ENCODE results near the gene RTN4RL1. TPM values are rescaled to one million over a fixed set of nuclear protein-coding genes. Genes with fewer than 3 reads are reported as not detected.

RTN4RL1 gene
- total and polyA plus RNA-seq, 2 of the 13 experiments (the other 11 are each of a cell fraction or from before 2014, with no cell fraction given) = 0.01 TPM; not detected in 1

- TF ChIP-seq ZGPAT (CRISPR knock-in tag; IDR thresholded peaks at IDR 0.05) = peak; percentile 28; the same call in 1 of the 2 replicates
- TF ChIP-seq ZZZ3 (CRISPR knock-in tag; IDR thresholded peaks at IDR 0.05; ENCODE audit: borderline replicate concordance) = no peak
- TF ChIP-seq HDAC2 (CRISPR knock-in tag; IDR thresholded peaks at IDR 0.05) = peak; percentile 38; the same call in 1 of the 2 replicates
- TF ChIP-seq EZH2 (conservative IDR thresholded peaks at IDR 0.05; ENCODE audit: low read depth, low read length) = peak; percentile 39; the same call in 1 of the 2 replicates
- no peak for TF ChIP-seq ZNF160 (CRISPR knock-in tag; IDR thresholded peaks at IDR 0.05)
- 0 out of 2 replicates have a peak, but pooled peaks have one; percentile 59 for TF ChIP-seq TOPORS (CRISPR knock-in tag; IDR thresholded peaks at IDR 0.05)
- TF ChIP-seq DNMT3B (CRISPR knock-in tag; conservative IDR thresholded peaks at IDR 0.05) = no peak
- TF ChIP-seq ZFP36 (IDR thresholded peaks at IDR 0.05; ENCODE audit: borderline replicate concordance, low read depth, low read length, partially characterized antibody) = no peak
- TF ChIP-seq KAT2B (IDR thresholded peaks at IDR 0.05; ENCODE audit: borderline replicate concordance, low read depth, low read length) = no peak
- no peak for TF ChIP-seq HIC2 (CRISPR knock-in tag; IDR thresholded peaks at IDR 0.05; ENCODE audit: low read depth)
- TF ChIP-seq MTF1 (CRISPR knock-in tag; IDR thresholded peaks at IDR 0.05) = no peak
- TF ChIP-seq THAP9 (CRISPR knock-in tag; IDR thresholded peaks at IDR 0.05; ENCODE audit: borderline replicate concordance) = no peak
- TF ChIP-seq KLF15 (CRISPR knock-in tag; IDR thresholded peaks at IDR 0.05; ENCODE audit: borderline replicate concordance) = no peak
- no peak for TF ChIP-seq PHF8 (CRISPR knock-in tag; IDR thresholded peaks at IDR 0.05)
- no peak for TF ChIP-seq THAP8 (CRISPR knock-in tag; IDR thresholded peaks at IDR 0.05; ENCODE audit: borderline replicate concordance)
- TF ChIP-seq ZBTB37 (CRISPR knock-in tag; IDR thresholded peaks at IDR 0.05) = no peak
- TF ChIP-seq KLF11 (CRISPR knock-in tag; IDR thresholded peaks at IDR 0.05) = no peak
- TF ChIP-seq TEAD2 (CRISPR knock-in tag; IDR thresholded peaks at IDR 0.05) = no peak
- no peak for TF ChIP-seq TEAD3 (CRISPR knock-in tag; optimal IDR thresholded peaks at IDR 0.05; ENCODE audit: borderline replicate concordance)
- 0 out of 2 replicates have a peak, but pooled peaks have one; percentile 39 for TF ChIP-seq ZNF792 (CRISPR knock-in tag; IDR thresholded peaks at IDR 0.05)
- TF ChIP-seq STAG1 (CRISPR knock-in tag; IDR thresholded peaks at IDR 0.05) = peak; percentile 91
These were observed 632 bp upstream of the RTN4RL1 start (continued) for GRCh38 chr17:2025622-2026309.

Data from HepG2 (cell line).